Activated CD8-positive, alpha-beta memory T cell treated with anti-CD3 and anti-CD28 coated beads for 48 hours (primary cell): ENCODE data around the gene TFAP2A.

Experiments
- DNase-seq, 3 experiments: peaks; one replicate each; pipeline ENCODE4 v3.0.0-alpha.2; 2020; ENCODE audit warnings: low read depth in 2 of 3, low spot score in 2 of 3

Gene TFAP2A

GRCh38 chr6:10414756-10415616 lies at the start of gene TFAP2A:
TFAP2A (minus strand) TSS chr6:10415074; CDS start chr6:10414991, 83 bp downstream.
- DNase-seq, result no peak

DNA sequence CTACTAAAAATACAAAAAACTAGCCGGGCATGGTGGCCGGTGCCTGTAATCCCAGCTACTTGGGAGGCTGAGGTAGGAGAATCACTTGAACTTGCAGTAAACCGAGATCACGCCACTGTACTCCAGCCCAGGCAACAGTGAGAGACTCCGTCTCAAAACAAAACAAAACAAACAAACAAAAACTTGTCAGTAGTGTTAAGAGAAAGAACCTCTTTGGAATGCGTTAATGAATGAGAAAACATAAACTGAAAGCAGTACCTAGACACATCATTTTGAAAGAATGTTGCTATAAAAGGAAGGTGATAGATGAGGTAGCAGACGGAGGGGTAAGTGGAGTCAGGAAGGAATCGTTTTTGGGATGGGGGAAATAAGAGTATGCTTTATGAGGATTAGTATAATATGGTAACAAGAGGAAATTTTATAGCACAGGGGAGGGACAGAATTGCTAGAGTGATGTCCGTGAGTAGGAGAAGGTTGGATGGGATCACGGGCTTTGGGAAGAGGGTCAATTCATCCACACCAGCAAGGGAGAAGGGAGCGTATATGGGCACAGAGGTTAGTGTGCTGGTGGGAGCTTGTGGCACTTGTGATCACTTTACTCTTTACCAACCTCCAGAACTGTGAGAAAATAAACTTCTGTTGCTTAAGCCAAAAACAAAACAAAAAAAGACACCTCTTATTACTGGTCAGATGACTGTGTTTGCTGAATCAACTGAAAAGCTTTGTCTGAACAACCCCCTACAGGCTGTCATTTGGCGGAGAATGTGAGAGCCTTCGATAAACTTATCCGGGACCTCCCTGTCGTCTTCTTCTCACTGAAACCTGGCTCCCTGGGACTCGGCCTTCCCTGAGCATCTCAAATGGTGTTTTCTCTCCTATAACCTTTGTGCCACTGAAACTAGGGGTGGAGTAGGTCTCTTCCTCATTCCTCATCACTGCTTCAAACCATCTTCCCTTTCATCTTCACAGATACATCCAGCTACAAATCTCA lies 48.9 kb upstream of the TFAP2A start:
- no peak for DNase-seq

DNA sequence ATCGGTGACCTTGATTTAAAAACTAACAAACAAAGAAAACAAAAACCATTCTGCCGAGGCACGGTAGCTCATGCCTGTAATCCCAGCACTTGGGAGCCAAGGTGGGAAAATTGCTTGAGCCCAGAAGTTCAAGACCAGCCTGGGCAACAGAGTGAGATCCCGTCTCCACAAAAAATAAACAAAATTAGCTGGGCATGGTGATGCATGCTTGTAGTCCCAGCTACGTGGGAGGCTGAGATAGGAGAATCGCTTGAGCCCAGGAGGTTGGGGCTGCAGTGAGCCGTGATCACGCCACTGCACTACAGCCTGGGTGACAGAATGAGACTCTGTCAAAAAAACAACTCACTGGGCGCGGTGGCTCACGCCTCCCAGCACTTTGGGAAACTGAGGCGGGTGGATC lies 48.2 kb upstream of the TFAP2A start:
- DNase-seq, result no peak

- DNase-seq, result no peak
These were observed 47.0 kb upstream of the TFAP2A start for GRCh38 chr6:10461850-10462249.

GRCh38 chr6:10460096-10460495 lies 45.2 kb upstream of the TFAP2A start:
- DNase-seq, result no peak

DNA sequence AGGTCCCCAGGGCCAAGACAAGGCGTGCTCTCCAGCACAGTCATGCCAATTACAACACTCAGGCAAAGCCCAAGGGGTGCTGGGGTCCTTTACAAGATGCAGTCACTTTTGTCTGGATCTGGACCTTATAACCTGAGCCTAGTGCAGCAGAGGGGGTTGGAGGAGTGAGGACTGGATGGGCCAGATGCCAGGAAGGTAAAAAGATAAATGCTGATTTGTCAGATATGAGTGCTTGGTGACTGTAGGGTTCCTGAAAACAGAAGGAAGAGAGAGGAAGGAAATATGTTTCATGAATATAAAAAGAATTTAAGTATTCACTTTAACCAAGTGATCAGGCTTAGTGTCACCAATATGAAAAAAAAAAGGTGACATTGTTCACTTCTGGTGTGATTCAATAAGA lies 43.4 kb upstream of the TFAP2A start:
- DNase-seq, result no peak

DNA sequence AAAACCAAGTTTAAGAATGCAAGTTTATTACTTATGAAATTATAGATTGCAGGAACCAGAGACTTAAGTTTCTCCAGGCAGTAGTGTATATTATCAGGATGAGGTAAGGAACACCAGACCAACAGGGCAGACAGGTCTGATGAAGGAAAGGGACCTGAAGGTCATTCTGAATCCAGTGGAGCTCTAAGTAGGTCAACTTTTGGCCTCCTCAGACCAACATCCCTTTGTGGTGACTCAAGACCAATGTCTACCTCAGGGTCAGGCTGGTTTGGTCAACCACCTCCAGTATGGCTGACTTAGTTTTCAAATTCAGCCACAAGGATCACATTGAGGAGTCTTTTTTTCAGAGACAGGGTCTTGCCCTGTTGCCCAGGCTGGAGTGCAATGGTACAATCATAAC lies 38.7 kb upstream of the TFAP2A start:
- DNase-seq, result no peak

- no peak for DNase-seq
These were observed 37.1 kb upstream of the TFAP2A start for GRCh38 chr6:10451828-10452509.

GRCh38 chr6:10451394-10451793 lies 36.5 kb upstream of the TFAP2A start:
- no peak for DNase-seq

GRCh38 chr6:10449751-10450150 lies 34.9 kb upstream of the TFAP2A start:
- no peak for DNase-seq

DNA sequence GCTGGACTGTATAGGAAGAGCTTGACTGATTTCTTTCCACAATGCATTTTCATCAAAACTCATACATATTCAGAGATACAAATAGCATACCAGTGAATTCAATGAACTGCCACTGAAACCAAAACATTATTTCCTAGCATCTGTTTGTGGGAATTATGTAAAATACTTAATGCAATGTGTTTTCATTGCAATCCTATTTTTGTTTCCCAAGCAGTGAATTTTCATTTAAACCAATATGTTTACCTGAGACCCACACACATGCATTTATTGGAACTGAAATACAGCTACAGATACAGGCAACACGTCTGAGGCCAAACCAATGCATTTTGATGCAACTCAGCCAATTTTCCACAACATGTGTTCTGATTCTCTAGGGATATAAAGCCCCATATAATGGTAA lies 33.2 kb upstream of the TFAP2A start:
- DNase-seq, result no peak

- no peak for DNase-seq
These were observed 31.7 kb upstream of the TFAP2A start for GRCh38 chr6:10446548-10446947.

DNA sequence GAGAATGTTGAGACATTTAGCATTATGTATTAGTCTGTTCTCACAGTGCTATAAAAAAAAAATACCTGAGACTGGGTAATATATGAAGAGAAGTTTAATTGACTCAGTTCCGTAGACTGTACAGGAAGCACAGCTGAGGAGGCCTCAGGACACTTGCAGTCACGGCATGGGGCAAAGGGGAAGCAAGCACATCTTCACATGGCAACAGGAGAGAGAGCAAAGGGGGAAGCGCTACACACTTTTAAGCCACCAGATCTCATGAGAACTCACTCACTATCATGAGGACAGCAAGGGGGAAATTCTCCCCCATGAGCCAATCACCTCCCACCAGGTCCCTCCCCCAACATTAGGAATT lies 26.8 kb upstream of the TFAP2A start:
- no peak for DNase-seq

DNA sequence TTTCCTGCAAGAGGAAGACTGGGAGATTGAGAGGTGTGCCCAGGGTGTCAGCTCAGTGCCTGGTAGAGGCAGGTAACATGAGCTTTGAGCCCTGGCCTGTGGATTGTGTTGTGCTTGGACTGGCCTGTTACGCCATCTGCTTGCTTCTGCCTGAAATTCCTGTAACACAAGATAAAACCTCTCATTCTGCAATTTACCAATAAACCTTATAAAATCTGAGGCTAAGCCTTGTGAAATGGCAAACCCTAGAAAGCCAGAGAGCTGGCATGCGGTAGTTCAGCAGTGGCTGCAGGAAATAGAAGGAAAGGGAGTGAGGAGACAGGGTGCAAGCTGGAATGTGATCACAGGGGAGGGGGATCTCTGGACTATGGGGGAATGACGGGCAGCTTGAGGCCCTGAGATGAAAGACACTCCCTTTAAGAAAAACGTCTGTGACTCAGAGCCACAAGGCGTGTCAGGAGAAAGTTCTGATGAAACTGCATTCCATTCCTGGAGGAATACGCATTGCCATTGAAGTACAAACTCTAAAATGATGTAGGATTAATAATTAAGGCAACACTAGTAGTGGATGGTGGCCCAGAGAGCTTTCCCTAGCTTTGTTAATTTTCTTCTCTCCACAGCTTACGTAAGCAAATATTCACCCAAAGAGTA lies 26.3 kb upstream of the TFAP2A start:
- no peak for DNase-seq

- no peak for DNase-seq
These were observed 23.0 kb upstream of the TFAP2A start for GRCh38 chr6:10437891-10438290.

DNA sequence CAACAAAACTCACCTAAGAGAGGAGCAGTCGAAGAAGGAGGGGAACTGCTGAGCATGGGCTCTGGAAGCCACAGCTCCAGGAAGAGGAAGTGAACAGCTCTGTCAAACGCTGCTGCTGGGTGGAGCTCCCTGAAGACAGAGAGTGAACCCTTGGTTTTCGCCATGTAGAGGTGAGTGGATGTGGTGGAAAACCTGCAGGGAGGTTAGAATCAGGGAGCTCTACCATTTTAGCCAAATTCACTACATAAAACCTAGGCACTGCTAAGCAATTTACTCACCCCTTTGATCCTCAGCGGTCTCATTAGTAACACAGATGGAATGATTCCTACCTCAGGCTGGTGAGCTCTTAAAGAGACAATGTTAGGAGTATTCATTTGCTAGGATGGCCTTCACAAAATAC lies 19.4 kb upstream of the TFAP2A start:
- no peak for DNase-seq

DNA sequence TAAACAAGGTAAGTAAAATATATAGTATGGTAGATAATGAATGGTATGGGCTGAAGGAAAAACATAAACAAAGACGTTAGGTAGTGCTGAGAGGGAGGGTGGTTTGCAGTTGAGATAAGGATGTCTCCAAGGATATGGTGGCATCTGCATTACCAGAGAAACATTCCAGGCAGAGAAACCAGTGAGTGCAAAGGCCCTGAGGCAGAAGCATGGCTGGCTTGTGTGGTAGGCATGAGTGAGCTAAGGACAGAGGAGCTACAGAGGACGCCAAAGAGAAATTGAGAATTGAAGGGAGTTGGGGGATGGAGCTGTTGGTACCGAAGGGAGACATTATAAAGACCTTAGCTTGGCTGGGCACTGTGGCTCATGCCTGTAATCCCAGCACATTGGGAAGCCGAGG lies 18.4 kb upstream of the TFAP2A start:
- no peak for DNase-seq

GRCh38 chr6:10431423-10432164 lies 16.7 kb upstream of the TFAP2A start:
- DNase-seq, result no peak

GRCh38 chr6:10429638-10430427 lies 15.0 kb upstream of the TFAP2A start:
- DNase-seq, result no peak
